HEK293 (cell line): ENCODE results near the gene CASKIN2.

ENCODE experiments used
- KLF16 ChIP-seq: fragments of 450-650 bp; formaldehyde crosslinking; IDR thresholded peaks from 2 replicates; pipeline ENCODE4 v1.5.1; 2017; ENCODE audit warnings: missing biosample characterization, missing genetic modification characterization
- TF ChIP-seq, protein P1 (sequence below): fragments of 450-650 bp; formaldehyde crosslinking; IDR thresholded peaks from 2 replicates; pipeline ENCODE4 v1.5.1; 2016; ENCODE audit warnings: missing biosample characterization, missing genetic modification characterization
- TF ChIP-seq, protein P2 (sequence below): fragments of 450-650 bp; formaldehyde crosslinking; IDR thresholded peaks from 2 replicates; pipeline ENCODE4 v1.5.1; 2016; ENCODE audit warnings: missing biosample characterization, missing genetic modification characterization

DNA sequence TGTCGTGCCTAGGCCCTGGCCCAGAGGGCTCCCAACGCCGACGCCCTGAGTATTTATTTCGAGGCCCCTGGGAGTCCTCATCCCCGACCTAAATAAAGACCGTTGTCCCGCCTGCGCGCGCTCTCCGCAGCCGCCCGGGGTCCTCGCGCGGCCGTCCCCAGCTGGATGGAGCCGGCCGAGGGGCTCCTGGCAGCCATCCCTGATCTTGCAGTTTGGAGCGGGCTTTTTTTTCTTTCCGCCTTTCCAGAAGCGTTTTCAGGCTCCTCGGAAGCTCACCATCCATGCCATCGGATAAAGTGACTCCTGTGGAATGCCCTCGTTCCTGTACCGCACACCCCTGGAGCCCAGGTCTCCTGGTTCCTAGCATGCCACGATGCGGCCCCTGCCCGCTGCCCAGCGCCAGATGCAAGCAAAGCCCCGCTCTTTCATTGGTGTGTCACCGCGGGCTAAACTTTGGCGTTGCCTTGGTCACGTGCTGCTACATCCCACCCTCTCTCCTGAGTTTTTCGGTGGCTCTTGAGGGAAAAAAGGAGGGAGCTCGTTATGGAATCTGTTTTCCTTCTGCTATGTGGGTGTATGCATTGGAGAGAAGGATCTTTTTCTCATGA is 58.2 kb downstream of the CASKIN2 start:
- TF ChIP-seq, protein P1, sequence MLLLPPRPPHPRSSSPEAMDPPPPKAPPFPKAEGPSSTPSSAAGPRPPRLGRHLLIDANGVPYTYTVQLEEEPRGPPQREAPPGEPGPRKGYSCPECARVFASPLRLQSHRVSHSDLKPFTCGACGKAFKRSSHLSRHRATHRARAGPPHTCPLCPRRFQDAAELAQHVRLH (tag by site-specific recombination): no peak
- peak; percentile 36; the same call in 1 of the 2 replicates for TF ChIP-seq KLF16 (tag by site-specific recombination)
- TF ChIP-seq, protein P2, sequence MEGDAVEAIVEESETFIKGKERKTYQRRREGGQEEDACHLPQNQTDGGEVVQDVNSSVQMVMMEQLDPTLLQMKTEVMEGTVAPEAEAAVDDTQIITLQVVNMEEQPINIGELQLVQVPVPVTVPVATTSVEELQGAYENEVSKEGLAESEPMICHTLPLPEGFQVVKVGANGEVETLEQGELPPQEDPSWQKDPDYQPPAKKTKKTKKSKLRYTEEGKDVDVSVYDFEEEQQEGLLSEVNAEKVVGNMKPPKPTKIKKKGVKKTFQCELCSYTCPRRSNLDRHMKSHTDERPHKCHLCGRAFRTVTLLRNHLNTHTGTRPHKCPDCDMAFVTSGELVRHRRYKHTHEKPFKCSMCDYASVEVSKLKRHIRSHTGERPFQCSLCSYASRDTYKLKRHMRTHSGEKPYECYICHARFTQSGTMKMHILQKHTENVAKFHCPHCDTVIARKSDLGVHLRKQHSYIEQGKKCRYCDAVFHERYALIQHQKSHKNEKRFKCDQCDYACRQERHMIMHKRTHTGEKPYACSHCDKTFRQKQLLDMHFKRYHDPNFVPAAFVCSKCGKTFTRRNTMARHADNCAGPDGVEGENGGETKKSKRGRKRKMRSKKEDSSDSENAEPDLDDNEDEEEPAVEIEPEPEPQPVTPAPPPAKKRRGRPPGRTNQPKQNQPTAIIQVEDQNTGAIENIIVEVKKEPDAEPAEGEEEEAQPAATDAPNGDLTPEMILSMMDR (tag by site-specific recombination): no peak
